Activated naive CD4-positive, alpha-beta T cell treated with anti-CD3 and anti-CD28 coated beads for 36 hours (primary cell): ENCODE data around the gene MYADM. TPM values are rescaled to one million over a fixed set of nuclear protein-coding genes. Genes with fewer than 3 reads are reported as not detected.

Experiments
- CTCF ChIA-PET: fragments of 350-600 bp; sonication (Branson Sonifier 250); formaldehyde crosslinking; loops from one replicate; lab custom pipeline; 2021; ENCODE audit warnings: antibody characterized with exemption; lab: Charles Lee
- DNase-seq: peaks from one replicate; pipeline ENCODE4 v3.0.0-alpha.2; 2020
- H3K27ac Mint-ChIP-seq: one replicate; pipeline ENCODE4 v1.8.0; 2021; ENCODE audit warnings: mild to moderate bottlenecking, mixed read lengths
- H3K27me3 Mint-ChIP-seq: one replicate; pipeline ENCODE4 v1.8.0; 2021; ENCODE audit warnings: low read depth, mixed read lengths
- H3K36me3 Mint-ChIP-seq: one replicate; pipeline ENCODE4 v1.8.0; 2021; ENCODE audit warnings: low read depth, mixed read lengths
- H3K4me1 Mint-ChIP-seq: one replicate; pipeline ENCODE4 v1.8.0; 2021; ENCODE audit warnings: low read depth, mixed read lengths
- H3K4me3 Mint-ChIP-seq: one replicate; pipeline ENCODE4 v1.8.0; 2021; ENCODE audit warnings: mild to moderate bottlenecking, moderate library complexity, mixed read lengths
- H3K9me3 Mint-ChIP-seq: one replicate; pipeline ENCODE4 v1.8.0; 2021; ENCODE audit warnings: mixed read lengths
- intact Hi-C: fragments of 100-400 bp; cut with micrococcal nuclease; formaldehyde crosslinking; loops from one replicate; pipeline ENCODE4 v1.15.1; 2023
- total RNA-seq, 2 experiments: library from RNA; stranded (reverse); gene quantifications; one replicate each; pipeline ENCODE4 v1.2.3, GENCODE V29; 2021

The MYADM gene
- total RNA-seq, 2 experiments from 2014 or later = 13.6 to 13.9 TPM

- Mint-ChIP-seq H3K9me3 (no peaks in the 10 kb centered on the region), H3K4me3 (no peak overlapping the region), H3K4me1 (peaks cover 5% of the 10 kb centered on the region), H3K27ac (no peak overlapping the region), H3K27me3 (peaks cover 14% of the 10 kb centered on the region), H3K36me3 (no peaks in the 10 kb centered on the region)
- DNase-seq = no peak
- CTCF ChIA-PET = no interaction called here
- intact Hi-C loops = loop anchor here (5.0 kb wide), 1 partner anchor 53 kb away; no protein-coding TSS in a partner anchor
Measured at GRCh38 chr19:53844849-53845246, 22.8 kb upstream of the MYADM start.

DNA sequence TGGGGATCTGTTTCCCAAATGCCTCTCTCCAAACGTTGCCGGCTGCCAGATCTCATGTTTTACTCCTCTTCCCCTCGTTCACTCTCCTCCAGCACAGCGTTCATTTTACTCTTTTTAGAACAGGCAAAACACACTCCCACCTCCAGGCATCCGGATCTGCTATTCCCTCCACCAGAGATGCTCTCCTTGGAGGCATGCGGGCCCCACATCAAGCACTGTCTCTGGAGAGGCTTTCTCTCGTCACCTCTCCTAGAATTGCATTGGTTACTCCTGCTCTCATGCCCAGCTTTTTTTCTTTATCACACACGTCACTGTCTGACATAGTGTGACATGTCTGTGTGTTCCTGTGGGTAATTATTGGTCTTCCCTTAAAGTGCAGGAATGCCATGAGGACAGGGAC is 20.1 kb upstream of the MYADM start:
- CTCF ChIA-PET = interaction anchor here (0.9 to 1.0 kb wide), 2 partner anchors 55 to 183 kb away, joined by 4 to 5 read pairs; no protein-coding TSS in a partner anchor
- DNase-seq = no peak
- no peak overlapping the region for H3K4me3 Mint-ChIP-seq
- peaks cover 25% of the 10 kb centered on the region for H3K27me3 Mint-ChIP-seq
- H3K27ac Mint-ChIP-seq = no peak overlapping the region
- H3K36me3 Mint-ChIP-seq = no peaks in the 10 kb centered on the region
- no peaks in the 10 kb centered on the region for H3K4me1 Mint-ChIP-seq
- H3K9me3 Mint-ChIP-seq = no peaks in the 10 kb centered on the region
- intact Hi-C loops = no loop called here

DNA sequence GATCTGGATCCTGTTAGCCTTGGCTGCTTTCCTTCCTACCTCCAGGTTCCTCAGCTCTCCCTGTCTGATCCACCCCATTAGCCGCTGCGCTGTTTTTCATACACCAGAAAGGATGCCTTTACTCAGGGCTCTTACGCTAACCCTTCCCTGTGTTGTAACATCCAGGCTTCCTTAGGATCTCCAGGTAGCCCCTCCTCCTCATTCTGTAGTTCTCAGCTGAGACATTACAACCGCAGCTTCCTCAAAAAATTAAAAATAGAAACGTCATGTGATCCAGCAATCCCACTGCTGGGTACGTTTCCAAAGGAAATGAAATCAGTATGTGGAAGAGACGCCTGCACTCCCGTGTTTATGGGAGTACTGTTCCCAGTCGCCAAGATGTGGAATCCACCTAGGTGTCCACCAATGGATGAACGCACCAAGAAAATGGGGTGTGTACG is 18.4 kb upstream of the MYADM start:
- no peak for DNase-seq
- no peak overlapping the region for H3K4me3 Mint-ChIP-seq
- H3K27me3 Mint-ChIP-seq = peaks cover 28% of the 10 kb centered on the region
- H3K4me1 Mint-ChIP-seq = no peaks in the 10 kb centered on the region
- H3K27ac Mint-ChIP-seq = no peak overlapping the region
- H3K36me3 Mint-ChIP-seq = no peaks in the 10 kb centered on the region
- intact Hi-C loops = no loop called here
- CTCF ChIA-PET = no interaction called here
- no peaks in the 10 kb centered on the region for H3K9me3 Mint-ChIP-seq

DNA sequence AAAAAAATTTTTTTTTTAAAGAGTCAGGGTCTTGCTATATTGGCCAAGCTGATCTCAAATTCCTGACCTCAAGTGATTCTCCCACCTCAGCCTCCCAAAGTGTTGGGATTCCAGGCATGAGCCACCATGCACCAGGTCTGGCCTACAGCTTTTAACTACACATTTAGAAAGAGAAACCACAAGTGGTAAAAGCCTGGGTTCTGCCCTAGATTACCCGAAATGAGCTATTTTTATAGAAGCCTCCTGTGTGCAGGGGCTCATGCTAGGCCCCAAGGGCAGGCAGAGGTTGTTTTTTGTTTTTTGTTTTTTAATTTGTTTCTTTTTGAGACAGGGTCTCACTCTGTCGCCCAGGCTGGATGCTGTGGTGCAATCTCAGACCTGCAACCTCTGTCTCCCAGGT is 14.0 kb upstream of the MYADM start:
- DNase-seq = no peak
- no peak overlapping the region for H3K4me3 Mint-ChIP-seq

GRCh38 chr19:53864308-53864836 is 3.3 kb upstream of the MYADM start:
- CTCF ChIA-PET = no interaction called here
- H3K27ac Mint-ChIP-seq = no peak overlapping the region

More for the DNA sequence above, 14.0 kb upstream of the MYADM start:
- no peak overlapping the region for H3K27ac Mint-ChIP-seq
- no peaks in the 10 kb centered on the region for H3K36me3 Mint-ChIP-seq
- CTCF ChIA-PET = interaction anchor here (0.6 to 3.0 kb wide), 11 partner anchors 13 to 959 kb away, joined by 3 to 6 read pairs (median 3); partner anchors contain the start of gene PRKCG
- peaks cover 20% of the 10 kb centered on the region for H3K27me3 Mint-ChIP-seq
- no peaks in the 10 kb centered on the region for H3K4me1 Mint-ChIP-seq
- intact Hi-C loops = loop anchor here (2.0 kb wide), 1 partner anchor 29 kb away; the partner anchor contains the start of gene PRKCG
- no peaks in the 10 kb centered on the region for H3K9me3 Mint-ChIP-seq

DNA sequence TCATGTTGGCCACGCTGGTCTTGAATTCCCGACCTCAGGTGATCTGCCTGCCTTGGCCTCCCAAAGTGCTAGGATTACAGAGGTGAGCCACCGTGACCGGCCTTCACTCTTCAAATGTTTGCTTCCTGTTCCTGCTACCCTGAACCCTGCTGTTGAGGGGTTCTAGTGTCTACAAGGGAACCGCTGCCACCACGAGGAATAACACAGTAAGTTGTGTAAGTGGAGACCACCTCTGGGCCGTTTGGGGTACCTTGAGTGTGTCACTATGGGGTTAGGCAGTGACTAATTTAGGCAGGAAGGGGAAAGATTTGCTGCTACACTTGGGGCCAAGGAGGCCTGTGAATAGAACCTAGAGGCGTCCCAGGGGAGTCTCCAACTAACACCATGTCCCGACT is 2.2 kb upstream of the MYADM start:
- no peak for DNase-seq
- peaks cover 26% of the 10 kb centered on the region for H3K4me1 Mint-ChIP-seq
- peak overlapping the region; percentile 62 for H3K4me3 Mint-ChIP-seq
- CTCF ChIA-PET = interaction anchor here (0.8 kb wide), 1 partner anchor 19 kb away, joined by 6 read pairs; no protein-coding TSS in a partner anchor
- intact Hi-C loops = loop anchor here (2.0 to 10.0 kb wide), 6 partner anchors 237 to 671 kb away; partner anchors contain the start of genes LAIR1, NDUFA3, OSCAR and ZNF665
- no peaks in the 10 kb centered on the region for H3K27me3 Mint-ChIP-seq
- no peak overlapping the region for H3K27ac Mint-ChIP-seq
- H3K9me3 Mint-ChIP-seq = no peaks in the 10 kb centered on the region
- no peaks in the 10 kb centered on the region for H3K36me3 Mint-ChIP-seq

More at GRCh38 chr19:53864308-53864836, 3.3 kb upstream of the MYADM start:
- H3K4me1 Mint-ChIP-seq = peaks cover 22% of the 10 kb centered on the region
- no peak overlapping the region for H3K4me3 Mint-ChIP-seq
- no peak for DNase-seq
- no peaks in the 10 kb centered on the region for H3K36me3 Mint-ChIP-seq
- intact Hi-C loops = loop anchor here (2.0 to 10.0 kb wide), 3 partner anchors 310 to 670 kb away; partner anchors contain the start of gene ZNF665
- H3K9me3 Mint-ChIP-seq = no peaks in the 10 kb centered on the region
- no peaks in the 10 kb centered on the region for H3K27me3 Mint-ChIP-seq

DNA sequence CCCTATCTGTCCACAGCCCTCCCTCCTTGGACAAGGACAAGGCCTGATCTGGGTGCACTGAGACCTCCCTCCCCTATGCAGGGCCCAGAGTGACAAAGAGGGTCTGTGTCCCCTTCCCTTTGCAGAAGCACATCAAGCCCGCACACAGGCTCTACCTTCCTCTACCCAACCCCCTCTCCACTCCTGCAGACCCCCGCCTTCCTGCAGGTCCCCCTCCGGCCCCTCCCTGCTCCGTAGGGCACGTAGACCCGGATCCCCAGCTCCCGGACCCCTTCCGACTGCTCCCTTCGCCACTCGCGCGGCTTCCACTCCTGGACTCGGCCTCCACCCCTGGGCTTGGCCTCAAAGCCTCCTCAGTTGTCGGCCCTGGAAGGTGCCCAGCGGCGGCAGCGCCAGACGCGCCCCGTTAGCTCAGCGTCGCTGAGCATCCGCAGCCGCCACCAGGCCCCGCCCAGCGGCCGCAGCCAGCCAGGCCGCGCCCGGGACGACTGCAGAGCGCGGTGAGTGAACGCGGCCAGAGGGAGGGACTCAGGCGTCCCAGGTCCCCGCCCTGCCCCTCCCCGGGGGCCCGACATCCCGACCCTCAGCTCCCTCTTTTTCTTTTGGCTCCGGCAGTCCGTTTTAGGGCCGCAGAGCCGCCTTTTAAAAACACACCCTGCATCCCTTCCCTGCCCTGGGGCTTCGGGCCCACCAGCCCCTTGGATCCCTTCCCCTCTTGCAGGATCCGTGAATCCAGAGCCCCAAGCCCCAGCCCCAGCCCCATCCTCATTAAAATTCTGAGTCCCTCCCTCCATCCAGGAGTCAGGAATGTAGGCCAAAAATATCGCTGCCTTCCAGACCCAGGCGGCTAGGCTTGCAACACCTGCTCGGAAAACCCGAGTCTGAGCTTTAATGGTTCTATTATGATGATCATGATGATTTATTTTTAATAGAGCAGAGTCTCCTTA is 1.5 kb upstream of the MYADM start:
- intact Hi-C loops = loop anchor here (2.0 to 10.0 kb wide), 8 partner anchors 15 to 671 kb away; partner anchors contain the start of genes LAIR1, NDUFA3, OSCAR and TSEN34
- peaks cover 31% of the 10 kb centered on the region for H3K4me1 Mint-ChIP-seq
- H3K27ac Mint-ChIP-seq = no peak overlapping the region
- no peaks in the 10 kb centered on the region for H3K36me3 Mint-ChIP-seq
- no peaks in the 10 kb centered on the region for H3K27me3 Mint-ChIP-seq
- DNase-seq = peak; percentile 56
- peak overlapping the region; percentile 88 for H3K4me3 Mint-ChIP-seq
- no peaks in the 10 kb centered on the region for H3K9me3 Mint-ChIP-seq
- CTCF ChIA-PET = interaction anchor here (0.6 to 2.6 kb wide), 4 partner anchors 13 to 164 kb away, joined by 3 to 10 read pairs (median 4); partner anchors contain the start of gene PRKCG

GRCh38 chr19:53866865-53867224 is 838 bp upstream of the MYADM start:
- H3K4me3 Mint-ChIP-seq = peak overlapping the region; percentile 88
- H3K27me3 Mint-ChIP-seq = no peaks in the 10 kb centered on the region
- peaks cover 36% of the 10 kb centered on the region for H3K4me1 Mint-ChIP-seq
- CTCF ChIA-PET = interaction anchor here (0.9 to 2.6 kb wide), 3 partner anchors 10 to 163 kb away, joined by 3 to 10 read pairs (median 4); partner anchors contain the start of gene PRKCG
- H3K9me3 Mint-ChIP-seq = no peaks in the 10 kb centered on the region
- H3K36me3 Mint-ChIP-seq = no peaks in the 10 kb centered on the region
- DNase-seq = no peak
- H3K27ac Mint-ChIP-seq = peak overlapping the region; percentile 82
- intact Hi-C loops = loop anchor here (1.0 to 10.0 kb wide), 10 partner anchors 14 to 672 kb away; partner anchors contain the start of genes CNOT3, LAIR1, NDUFA3 and OSCAR

DNA sequence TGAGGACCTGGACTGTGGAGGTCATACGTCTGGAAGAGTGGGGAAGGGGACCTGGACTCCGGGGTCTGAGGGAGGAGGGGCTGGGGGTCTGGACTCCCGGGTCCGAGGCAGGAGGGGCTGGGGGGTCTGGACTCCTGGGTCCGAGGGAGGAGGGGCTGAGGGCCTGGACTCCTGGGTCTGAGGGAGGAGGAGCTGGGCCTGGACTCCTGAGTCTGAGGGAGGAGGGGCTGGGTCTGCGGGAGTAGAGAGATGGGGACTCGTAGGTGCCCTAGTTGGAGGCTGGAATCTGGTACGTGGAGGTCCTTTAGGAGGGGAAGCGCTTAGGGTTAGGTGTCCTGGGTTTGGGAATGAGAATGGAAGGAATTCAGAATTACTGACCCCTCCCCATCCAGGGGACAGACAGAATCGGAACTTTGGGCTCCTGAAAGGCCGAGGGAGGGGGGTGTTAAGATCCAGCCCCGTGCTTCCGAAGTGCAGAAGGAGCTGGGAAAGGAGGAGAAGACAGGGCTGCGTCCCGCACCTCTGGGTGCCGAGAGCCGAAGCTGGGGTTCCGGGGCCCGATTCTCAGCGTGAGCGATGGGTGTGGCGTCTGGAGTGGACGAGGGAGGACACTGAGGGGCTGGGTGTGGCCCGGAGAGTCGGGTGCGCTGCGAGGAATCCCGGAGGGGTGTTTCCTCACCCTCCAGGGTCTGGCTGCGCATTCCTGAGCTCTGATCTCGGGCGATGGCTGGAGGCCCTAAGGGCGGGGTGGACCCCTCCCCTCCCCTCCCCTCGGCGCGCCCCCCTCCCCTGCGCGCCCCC is 608 bp downstream of the MYADM start:
- Mint-ChIP-seq H3K27me3 (no peaks in the 10 kb centered on the region), H3K27ac (peak overlapping the region; percentile 71), H3K4me1 (peaks cover 42% of the 10 kb centered on the region), H3K9me3 (no peaks in the 10 kb centered on the region), H3K4me3 (peak overlapping the region; percentile 88), H3K36me3 (peaks cover 1% of the 10 kb centered on the region)
- DNase-seq = peak; percentile 37
- intact Hi-C loops = loop anchor here (5.0 to 10.0 kb wide), 5 partner anchors 234 to 673 kb away; partner anchors contain the start of genes LAIR1, NDUFA3, OSCAR and ZNF665
- CTCF ChIA-PET = interaction anchor here (0.5 to 2.6 kb wide), 3 partner anchors 9 to 340 kb away, joined by 4 to 10 read pairs (median 4); partner anchors contain the start of gene PRKCG

DNA sequence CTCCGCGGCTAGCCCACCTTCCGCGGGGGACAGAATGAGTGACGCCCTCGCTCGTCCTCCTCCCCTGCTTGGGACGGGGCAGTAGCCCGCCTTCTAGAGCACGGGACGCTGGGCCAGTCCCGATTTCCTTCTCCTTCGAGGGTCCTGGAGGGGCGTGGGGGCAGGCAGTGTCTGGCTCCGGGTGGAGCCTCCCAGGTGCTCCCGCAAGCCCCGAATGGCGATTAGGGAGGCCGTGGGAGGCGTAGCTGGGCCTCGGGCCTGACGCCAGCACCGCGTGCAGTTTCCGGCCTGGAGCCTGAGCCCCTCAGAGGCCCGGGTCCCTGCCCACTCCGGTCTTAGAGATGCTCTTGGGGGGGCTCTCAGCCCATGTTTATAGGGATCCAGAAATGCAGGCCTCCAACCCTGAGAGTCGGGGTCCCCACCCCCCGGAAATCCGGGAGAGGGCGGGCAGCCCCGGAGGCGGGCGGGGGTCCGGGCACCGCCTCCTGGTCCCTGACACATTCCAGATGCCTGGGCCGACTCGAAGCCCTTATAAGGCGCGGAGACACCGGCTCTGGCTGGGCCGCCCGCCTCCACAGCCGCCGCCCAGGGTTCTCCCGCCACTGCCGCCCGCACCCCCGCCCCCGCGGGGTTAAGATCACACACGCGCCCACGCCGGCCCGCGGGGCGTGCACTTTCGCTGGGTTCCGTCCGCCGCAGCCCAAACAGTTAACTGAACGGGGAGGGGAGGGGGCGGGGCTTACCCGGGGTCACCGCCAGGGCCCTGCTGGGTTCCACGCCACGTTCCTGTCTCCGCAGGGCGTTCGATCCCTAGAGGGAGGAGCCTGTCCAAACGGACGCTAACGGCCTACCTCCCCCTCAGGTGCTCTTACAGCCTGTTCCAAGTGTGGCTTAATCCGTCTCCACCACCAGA is 1.5 kb downstream of the MYADM start:
- H3K9me3 Mint-ChIP-seq = no peaks in the 10 kb centered on the region
- H3K4me3 Mint-ChIP-seq = peak overlapping the region; percentile 76
- intact Hi-C loops = loop anchor here (1.0 to 10.0 kb wide), 6 partner anchors 8 to 674 kb away; partner anchors contain the start of genes LAIR1, NDUFA3, OSCAR and ZNF665
- DNase-seq = peak; percentile 82
- H3K36me3 Mint-ChIP-seq = peaks cover 8% of the 10 kb centered on the region
- H3K4me1 Mint-ChIP-seq = peaks cover 51% of the 10 kb centered on the region
- CTCF ChIA-PET = interaction anchor here (0.5 kb wide), 1 partner anchor 339 kb away, joined by 4 read pairs; no protein-coding TSS in a partner anchor
- H3K27ac Mint-ChIP-seq = peak overlapping the region; percentile 69
- no peaks in the 10 kb centered on the region for H3K27me3 Mint-ChIP-seq
